ENCODE results near the gene COL4A2.

DNA sequence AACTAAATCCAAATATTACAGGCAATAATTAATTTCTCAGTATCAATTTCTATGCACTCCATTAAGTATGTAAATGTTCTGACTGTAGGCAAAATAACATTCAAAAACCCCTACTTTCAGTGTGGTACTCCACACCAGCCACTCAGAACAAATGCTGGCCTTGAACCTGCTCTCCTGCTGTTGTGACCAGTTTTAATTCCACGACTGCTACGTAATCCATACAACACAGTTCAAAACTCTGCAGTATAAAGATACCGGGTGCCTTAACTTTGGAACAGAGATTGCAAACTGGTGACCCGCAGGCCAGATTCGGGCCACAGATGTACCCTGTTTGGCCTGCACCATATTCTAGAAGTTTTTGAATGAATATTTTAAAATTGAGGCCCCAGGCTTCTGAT is 30.5 kb upstream of the COL4A2 start:
- TF ChIP-seq CTCF (IDR thresholded peaks at IDR 0.05) (no peak), EZH2 (IDR thresholded peaks at IDR 0.05; ENCODE audit: borderline replicate concordance, insufficient read depth, low read depth, low read length, poor library complexity, severe bottlenecking) (no peak)

All from B cell (primary cell).